ENCODE data around the gene HHATL. TPM values are rescaled to one million over a fixed set of nuclear protein-coding genes. Genes with fewer than 3 reads are reported as not detected.

Gene HHATL
- polyA plus RNA-seq, 1 experiment: not detected

- Histone ChIP-seq H3K4me3 (ENCODE audit: low read depth, low read length) (no peak overlapping the region), H3K27me3 (ENCODE audit: control insufficient read depth, insufficient read depth, low read length) (peaks cover 16% of the 10 kb centered on the region), H3K36me3 (ENCODE audit: control insufficient read depth, insufficient read depth, low read length) (no peaks in the 10 kb centered on the region)
- ChIA-PET POLR2A (no interaction called here), CTCF (no interaction called here)
- no peak for TF ChIP-seq CTCF (IDR thresholded peaks at IDR 0.05; ENCODE audit: insufficient read depth, low read depth, low read length)
- DNase-seq (ENCODE audit: low read depth): no peak
Observed at GRCh38 chr3:42688487-42689420, 13.8 kb downstream of the HHATL start.

GRCh38 chr3:42688016-42688415 lies 14.6 kb downstream of the HHATL start:
- DNase-seq (ENCODE audit: low read depth): no peak
- Histone ChIP-seq H3K4me3 (ENCODE audit: low read depth, low read length) (no peak overlapping the region), H3K27me3 (ENCODE audit: control insufficient read depth, insufficient read depth, low read length) (peaks cover 16% of the 10 kb centered on the region), H3K36me3 (ENCODE audit: control insufficient read depth, insufficient read depth, low read length) (no peaks in the 10 kb centered on the region)
- ChIA-PET CTCF (no interaction called here), POLR2A (no interaction called here)
- TF ChIP-seq CTCF (IDR thresholded peaks at IDR 0.05; ENCODE audit: insufficient read depth, low read depth, low read length): no peak

- no peak for DNase-seq (ENCODE audit: low read depth)
- no peak overlapping the region for H3K4me3 ChIP-seq (ENCODE audit: low read depth, low read length)
- TF ChIP-seq CTCF (IDR thresholded peaks at IDR 0.05; ENCODE audit: insufficient read depth, low read depth, low read length): no peak
- H3K27me3 ChIP-seq (ENCODE audit: control insufficient read depth, insufficient read depth, low read length): peaks cover 15% of the 10 kb centered on the region
- POLR2A ChIA-PET: no interaction called here
- CTCF ChIA-PET: no interaction called here
- H3K36me3 ChIP-seq (ENCODE audit: control insufficient read depth, insufficient read depth, low read length): no peaks in the 10 kb centered on the region
Observed at GRCh38 chr3:42686832-42687650, 15.6 kb downstream of the HHATL start.

- TF ChIP-seq CTCF (IDR thresholded peaks at IDR 0.05; ENCODE audit: insufficient read depth, low read depth, low read length): no peak
- Histone ChIP-seq H3K36me3 (ENCODE audit: control insufficient read depth, insufficient read depth, low read length) (no peaks in the 10 kb centered on the region), H3K4me3 (ENCODE audit: low read depth, low read length) (no peak overlapping the region), H3K27me3 (ENCODE audit: control insufficient read depth, insufficient read depth, low read length) (peaks cover 12% of the 10 kb centered on the region)
- no peak for DNase-seq (ENCODE audit: low read depth)
- ChIA-PET POLR2A (interaction anchor here (0.6 kb wide), 1 partner anchor 913 kb away, joined by 3 read pairs; no protein-coding TSS in a partner anchor), CTCF (no interaction called here)
Observed at GRCh38 chr3:42685891-42686820, 16.4 kb downstream of the HHATL start.

Data from BJ (cell line).